Measurements from ENCODE around the gene PPIL6.

- TF ChIP-seq, protein P1, sequence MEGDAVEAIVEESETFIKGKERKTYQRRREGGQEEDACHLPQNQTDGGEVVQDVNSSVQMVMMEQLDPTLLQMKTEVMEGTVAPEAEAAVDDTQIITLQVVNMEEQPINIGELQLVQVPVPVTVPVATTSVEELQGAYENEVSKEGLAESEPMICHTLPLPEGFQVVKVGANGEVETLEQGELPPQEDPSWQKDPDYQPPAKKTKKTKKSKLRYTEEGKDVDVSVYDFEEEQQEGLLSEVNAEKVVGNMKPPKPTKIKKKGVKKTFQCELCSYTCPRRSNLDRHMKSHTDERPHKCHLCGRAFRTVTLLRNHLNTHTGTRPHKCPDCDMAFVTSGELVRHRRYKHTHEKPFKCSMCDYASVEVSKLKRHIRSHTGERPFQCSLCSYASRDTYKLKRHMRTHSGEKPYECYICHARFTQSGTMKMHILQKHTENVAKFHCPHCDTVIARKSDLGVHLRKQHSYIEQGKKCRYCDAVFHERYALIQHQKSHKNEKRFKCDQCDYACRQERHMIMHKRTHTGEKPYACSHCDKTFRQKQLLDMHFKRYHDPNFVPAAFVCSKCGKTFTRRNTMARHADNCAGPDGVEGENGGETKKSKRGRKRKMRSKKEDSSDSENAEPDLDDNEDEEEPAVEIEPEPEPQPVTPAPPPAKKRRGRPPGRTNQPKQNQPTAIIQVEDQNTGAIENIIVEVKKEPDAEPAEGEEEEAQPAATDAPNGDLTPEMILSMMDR (IDR thresholded peaks at IDR 0.05): no peak
- TF ChIP-seq POLR2A (IDR thresholded peaks at IDR 0.05): no peak
Measured at GRCh38 chr6:109349419-109349987, 90.9 kb downstream of the PPIL6 start.
